WI38 (cell line): ENCODE results near the gene RAB1A.
"Not testable (repeated sequence)": the region's sequence is repeated elsewhere in the genome, so short reads cannot be mapped to it uniquely, and the experiment has no call there.

ENCODE experiments used
- H3K4me3 ChIP-seq: 2 replicates; pipeline ENCODE4 v1.5.1; 2011; ENCODE audit warnings: low read depth, mild to moderate bottlenecking, control low read depth, low read length
- TF ChIP-seq, protein P1 (sequence below): IDR thresholded peaks from 2 replicates; pipeline ENCODE4 v1.5.1; 2012; ENCODE audit warnings: low read depth, mild to moderate bottlenecking, control low read depth, low read length

The RAB1A gene

DNA sequence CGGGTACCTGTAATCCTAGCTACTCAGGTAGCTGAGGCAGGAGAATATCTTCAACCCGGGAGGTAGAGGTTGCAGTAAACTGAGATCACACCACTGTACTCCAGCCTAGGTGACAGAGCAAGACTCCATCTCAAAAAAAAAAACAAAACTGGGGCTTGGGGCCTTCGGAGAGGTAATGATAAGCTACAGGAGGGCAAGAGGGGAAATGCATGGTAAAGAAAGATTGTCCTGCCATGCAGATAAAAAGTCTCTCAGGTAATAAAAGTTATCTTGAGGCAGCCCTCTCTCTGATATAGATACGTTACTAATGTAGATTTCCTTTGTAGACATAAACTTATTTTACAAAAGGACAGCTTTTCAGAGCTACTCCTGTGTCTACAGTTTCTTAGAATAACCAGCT is 3.7 kb upstream of the RAB1A start:
- no peak overlapping the region for H3K4me3 ChIP-seq
- TF ChIP-seq, protein P1, sequence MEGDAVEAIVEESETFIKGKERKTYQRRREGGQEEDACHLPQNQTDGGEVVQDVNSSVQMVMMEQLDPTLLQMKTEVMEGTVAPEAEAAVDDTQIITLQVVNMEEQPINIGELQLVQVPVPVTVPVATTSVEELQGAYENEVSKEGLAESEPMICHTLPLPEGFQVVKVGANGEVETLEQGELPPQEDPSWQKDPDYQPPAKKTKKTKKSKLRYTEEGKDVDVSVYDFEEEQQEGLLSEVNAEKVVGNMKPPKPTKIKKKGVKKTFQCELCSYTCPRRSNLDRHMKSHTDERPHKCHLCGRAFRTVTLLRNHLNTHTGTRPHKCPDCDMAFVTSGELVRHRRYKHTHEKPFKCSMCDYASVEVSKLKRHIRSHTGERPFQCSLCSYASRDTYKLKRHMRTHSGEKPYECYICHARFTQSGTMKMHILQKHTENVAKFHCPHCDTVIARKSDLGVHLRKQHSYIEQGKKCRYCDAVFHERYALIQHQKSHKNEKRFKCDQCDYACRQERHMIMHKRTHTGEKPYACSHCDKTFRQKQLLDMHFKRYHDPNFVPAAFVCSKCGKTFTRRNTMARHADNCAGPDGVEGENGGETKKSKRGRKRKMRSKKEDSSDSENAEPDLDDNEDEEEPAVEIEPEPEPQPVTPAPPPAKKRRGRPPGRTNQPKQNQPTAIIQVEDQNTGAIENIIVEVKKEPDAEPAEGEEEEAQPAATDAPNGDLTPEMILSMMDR = no peak

DNA sequence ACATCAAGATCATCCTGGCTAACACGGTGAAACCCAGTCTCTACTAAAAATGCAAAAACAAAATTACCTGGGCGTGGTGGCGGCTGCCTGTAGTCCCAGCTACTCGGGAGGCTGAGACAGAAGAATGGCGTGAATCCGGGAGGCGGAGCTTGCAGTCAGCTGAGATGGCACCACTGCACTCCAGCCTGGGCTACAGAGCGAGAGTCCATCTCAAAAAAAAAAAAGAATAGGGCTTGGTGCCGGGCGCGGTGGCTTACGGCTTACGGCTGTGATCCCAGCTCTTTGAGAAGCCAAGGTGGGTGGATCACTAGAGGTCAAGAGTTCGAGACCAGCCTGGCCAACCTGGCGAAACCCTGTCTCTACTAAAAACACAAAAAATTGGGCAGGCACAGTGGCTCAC is 3.0 kb upstream of the RAB1A start:
- not testable (repeated sequence) for H3K4me3 ChIP-seq

DNA sequence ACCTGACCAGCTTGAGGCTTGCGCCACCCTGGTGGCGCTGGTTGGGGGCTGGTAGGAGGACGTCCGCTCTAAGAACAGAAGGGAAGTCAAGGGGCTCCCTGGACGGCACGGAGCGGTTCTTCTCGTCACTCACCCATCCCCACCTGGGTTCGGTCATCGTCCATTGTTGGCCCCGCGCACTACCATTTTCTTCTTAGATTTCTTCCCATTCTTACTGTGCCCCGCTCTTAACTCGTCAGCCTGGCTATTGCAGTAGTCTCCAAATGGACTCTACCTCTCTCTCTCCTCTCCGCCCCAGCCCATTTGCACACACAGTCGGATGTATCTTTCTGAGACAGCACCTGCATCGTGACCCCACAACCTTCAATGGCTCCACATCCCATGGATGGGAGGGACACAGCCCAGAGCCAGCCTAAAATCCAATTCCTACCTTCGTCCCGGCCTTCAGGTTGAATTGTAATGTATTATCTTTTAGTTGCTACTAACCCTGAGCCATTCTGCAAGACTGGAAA is 814 bp upstream of the RAB1A start:
- peak overlapping the region; percentile 61 for H3K4me3 ChIP-seq
- TF ChIP-seq, protein P1 = no peak

DNA sequence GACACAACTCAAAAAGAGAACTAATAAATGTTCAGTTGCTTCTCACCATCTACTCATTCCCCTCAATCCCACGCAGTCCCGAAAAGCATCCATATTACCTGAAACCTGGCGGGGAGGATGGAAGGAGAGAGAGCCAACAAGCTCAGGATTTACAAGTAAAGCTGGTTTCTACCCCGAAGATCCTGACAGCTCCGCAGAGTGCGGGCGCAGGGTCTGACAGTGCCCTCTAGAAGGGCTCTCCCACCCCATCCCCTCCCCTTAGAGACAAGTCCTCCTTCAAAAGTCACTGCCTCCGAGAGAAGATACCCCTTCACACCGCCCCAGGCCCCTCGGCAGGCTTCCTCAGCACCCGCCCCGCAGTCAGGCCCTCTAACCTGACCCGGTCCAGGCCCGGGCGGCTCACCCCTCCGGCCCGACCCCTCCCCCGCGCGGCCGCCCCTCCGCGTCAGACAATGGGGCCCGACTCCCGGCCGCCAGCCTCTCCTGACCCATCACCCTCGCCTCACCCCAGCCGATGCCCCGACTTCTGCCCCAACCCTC is 550 bp downstream of the RAB1A start:
- TF ChIP-seq, protein P1 = no peak
- H3K4me3 ChIP-seq = peak overlapping the region; percentile 68

DNA sequence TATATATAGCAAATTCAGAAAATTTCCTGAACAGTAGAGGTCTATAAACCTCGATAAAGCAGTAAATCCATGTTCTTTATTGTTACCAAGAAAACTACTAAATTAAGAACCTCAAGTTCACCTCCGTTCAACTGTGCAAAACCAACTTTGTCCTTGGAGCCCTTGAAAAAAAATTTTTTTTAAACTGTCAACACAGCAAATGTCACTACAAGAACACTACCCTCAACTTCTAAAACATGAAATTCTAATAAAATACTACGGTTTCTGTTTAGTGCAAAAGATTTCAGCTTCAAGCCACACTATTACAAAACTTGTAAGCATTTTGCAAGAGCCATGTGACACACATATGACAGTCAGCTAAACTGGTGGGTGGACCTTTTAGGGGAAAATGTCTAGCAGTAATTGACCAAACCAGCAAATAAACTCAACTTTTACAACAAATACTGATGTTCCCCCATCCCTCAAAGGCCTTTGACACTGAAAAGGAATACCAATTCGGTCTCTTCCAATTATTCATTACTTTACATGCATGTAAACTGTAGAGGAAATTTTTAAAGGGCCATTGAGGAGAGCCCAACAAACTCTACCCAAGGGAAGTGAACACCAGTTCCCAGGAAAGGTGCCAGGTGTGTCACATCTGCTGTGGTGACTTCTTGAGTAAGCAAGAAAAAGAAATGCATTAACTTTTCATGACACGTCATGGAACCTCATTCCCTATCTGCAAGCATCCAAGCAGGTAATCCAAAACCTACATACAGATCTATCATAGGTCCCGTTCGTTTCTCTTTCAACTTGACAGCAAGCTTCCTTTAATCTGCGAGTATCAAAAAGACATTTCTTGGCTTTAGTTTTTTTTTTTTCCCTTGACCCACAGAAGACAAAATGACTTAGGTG is 1.4 kb downstream of the RAB1A start:
- TF ChIP-seq, protein P1 = no peak
- peak overlapping the region; percentile 68 for H3K4me3 ChIP-seq

DNA sequence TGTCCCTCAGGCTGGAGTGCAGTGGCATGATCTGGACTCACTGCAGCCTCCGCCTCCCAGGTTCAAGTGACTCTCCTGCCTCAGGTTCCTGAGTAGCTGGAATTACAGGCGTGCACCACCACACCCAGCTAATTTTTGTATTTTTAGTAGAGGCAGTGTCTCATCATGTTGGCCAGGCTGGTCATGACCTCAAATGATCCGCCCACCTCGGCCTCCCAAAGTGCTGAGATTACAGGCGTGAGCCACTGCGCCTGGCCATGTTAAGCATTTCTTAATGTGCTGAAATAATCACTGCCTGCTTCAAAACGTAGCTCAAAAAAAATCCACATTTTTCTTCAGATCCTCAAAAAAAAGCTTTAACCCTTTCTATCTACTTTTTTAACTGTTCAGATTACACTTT is 4.4 kb downstream of the RAB1A start:
- H3K4me3 ChIP-seq = not testable (repeated sequence)

DNA sequence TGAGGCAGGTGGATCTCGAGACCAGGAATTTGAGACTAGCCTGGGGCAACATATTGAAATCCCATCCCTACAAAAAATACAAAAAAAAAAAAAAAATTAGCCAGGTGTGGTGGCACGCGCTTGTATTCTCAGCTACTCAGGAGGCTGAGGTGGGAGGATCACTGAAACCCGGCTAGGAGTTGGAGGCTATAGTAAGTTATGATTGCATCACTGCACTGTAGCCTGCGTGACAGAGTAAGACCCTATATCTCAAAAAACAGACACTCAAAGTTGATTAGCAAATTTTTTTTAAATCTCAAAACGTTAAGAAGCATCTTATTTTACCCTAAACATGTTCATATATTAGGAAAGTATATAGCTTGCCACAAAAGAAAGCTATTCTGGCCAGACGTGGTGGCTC is 7.6 kb downstream of the RAB1A start:
- TF ChIP-seq, protein P1 = no peak
- H3K4me3 ChIP-seq = no peak overlapping the region

DNA sequence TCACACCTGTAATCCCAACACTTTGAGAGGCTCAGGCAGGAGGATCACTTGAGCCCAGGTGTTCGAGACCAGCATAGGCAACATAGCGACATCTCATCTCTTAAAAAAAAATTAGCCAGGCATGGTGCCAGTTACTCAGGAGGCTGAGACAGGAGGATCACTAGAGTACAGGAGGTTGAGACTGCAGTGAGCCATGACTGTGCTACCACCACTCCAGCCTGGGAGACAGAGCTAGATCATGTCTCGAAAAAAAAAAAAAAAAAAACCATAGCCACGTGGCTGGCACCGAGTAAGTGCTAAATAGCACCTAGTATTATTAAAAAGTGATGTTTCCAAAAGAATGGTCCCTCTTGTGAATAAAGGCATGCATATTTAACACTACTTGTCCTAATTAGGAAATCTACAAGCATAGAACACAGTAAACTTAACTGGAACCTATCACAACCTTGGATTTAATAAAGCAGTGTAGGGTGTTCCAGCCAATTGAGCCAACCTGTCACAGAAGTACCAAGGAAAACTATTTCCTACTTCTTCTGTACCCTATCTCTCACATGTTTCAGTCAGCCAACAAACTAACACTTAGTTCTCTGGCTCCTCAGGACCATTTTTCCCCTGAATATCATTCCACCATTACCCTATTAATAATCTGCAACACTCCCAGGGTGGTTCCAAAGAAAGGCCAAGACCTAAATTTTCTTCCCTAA is 8.8 kb downstream of the RAB1A start:
- TF ChIP-seq, protein P1 = no peak
- H3K4me3 ChIP-seq = no peak overlapping the region
